ENCODE measurements around the gene BST1. TPM values are rescaled to one million over a fixed set of nuclear protein-coding genes. Genes with fewer than 3 reads are reported as not detected.

Gene BST1
- total and polyA plus RNA-seq, 4 donors, result 4.1 to 53.5 (median 11.0) TPM

DNA sequence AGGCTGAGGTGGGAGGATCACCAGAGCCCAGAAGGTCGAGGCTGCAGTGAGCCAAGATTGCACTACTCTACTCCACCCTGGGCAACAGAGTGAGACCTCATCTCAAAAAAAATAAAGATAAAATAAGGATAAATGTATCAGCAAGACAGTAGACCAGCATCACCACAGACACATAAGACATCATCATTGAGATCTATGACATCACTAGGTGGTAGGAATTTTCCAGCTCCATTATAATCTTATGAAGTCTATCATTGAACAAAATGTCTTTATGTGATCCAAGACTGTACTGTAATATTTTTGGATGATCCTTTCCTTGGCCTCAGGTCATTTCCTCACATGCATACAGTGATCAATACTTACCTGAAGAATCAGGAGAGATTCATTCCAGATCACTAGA is 29.5 kb upstream of the BST1 start:
- no peaks in the 10 kb centered on the region for H3K27me3 ChIP-seq (ENCODE audit: control insufficient read depth in 3 of 3, insufficient read depth in 3 of 3, low read length in 2 of 3)
- 87 to 100% methylated on average over 1 of the region's 1 CpG for WGBS, 2 donors
- H3K4me1 ChIP-seq (ENCODE audit: control insufficient read depth in 5 of 5, insufficient read depth in 5 of 5, low read length in 5 of 5), result peaks cover 0 to 3% (median 0%) of the 10 kb centered on the region in 5 donors
- ATAC-seq (ENCODE audit: insufficient read depth, low FRiP score) (no peak), DNase-seq (no peak)
- TF ChIP-seq, protein P1, sequence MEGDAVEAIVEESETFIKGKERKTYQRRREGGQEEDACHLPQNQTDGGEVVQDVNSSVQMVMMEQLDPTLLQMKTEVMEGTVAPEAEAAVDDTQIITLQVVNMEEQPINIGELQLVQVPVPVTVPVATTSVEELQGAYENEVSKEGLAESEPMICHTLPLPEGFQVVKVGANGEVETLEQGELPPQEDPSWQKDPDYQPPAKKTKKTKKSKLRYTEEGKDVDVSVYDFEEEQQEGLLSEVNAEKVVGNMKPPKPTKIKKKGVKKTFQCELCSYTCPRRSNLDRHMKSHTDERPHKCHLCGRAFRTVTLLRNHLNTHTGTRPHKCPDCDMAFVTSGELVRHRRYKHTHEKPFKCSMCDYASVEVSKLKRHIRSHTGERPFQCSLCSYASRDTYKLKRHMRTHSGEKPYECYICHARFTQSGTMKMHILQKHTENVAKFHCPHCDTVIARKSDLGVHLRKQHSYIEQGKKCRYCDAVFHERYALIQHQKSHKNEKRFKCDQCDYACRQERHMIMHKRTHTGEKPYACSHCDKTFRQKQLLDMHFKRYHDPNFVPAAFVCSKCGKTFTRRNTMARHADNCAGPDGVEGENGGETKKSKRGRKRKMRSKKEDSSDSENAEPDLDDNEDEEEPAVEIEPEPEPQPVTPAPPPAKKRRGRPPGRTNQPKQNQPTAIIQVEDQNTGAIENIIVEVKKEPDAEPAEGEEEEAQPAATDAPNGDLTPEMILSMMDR (IDR thresholded peaks at IDR 0.05; ENCODE audit: control extremely low read depth, extremely low read depth), result no peak
- H3K27ac ChIP-seq (ENCODE audit: low read depth in 1 of 2, low read length in 1 of 2), result no peak overlapping the region
- H3K9me3 ChIP-seq (ENCODE audit: control insufficient read depth in 4 of 4, insufficient read depth in 3 of 4, low read length in 3 of 4), result no peaks in the 10 kb centered on the region
- no peaks in the 10 kb centered on the region for H3K36me3 ChIP-seq (ENCODE audit: control insufficient read depth in 4 of 4, insufficient read depth in 4 of 4, low read length in 4 of 4)
- no peak overlapping the region for H3K4me3 ChIP-seq
- no peak overlapping the region for H3K9ac ChIP-seq (ENCODE audit: insufficient read depth in 1 of 2, low read length in 2 of 2)

DNA sequence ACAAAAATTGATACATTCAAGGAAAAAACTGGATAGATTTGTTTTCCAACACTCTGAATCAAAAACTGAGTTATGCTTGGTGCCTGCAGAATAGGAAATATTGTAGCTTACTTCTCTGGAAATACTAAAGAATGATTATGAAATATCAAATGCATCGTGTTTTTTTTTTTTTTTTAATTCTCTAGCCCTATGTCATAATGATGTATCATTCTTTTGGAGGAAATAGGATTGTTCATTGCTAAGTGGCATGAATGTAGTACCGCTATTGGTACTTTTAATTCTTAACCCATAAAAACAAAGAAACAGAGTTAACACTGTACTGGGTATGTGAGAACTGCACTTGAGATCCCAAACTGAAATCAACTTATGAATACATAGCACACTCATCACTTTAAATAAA is 28.8 kb upstream of the BST1 start:
- no peak overlapping the region for H3K9ac ChIP-seq (ENCODE audit: insufficient read depth in 1 of 2, low read length in 2 of 2)
- H3K27me3 ChIP-seq (ENCODE audit: control insufficient read depth in 3 of 3, insufficient read depth in 3 of 3, low read length in 2 of 3), result no peaks in the 10 kb centered on the region
- H3K27ac ChIP-seq (ENCODE audit: low read depth in 1 of 2, low read length in 1 of 2), result no peak overlapping the region
- no peaks in the 10 kb centered on the region for H3K36me3 ChIP-seq (ENCODE audit: control insufficient read depth in 4 of 4, insufficient read depth in 4 of 4, low read length in 4 of 4)
- ATAC-seq (ENCODE audit: insufficient read depth, low FRiP score) (no peak), DNase-seq (no peak)
- 60 to 73% methylated on average over 2 of the region's 2 CpGs for WGBS, 2 donors
- H3K4me3 ChIP-seq, result no peak overlapping the region
- TF ChIP-seq, protein P1 (IDR thresholded peaks at IDR 0.05; ENCODE audit: control extremely low read depth, extremely low read depth), result no peak
- H3K9me3 ChIP-seq (ENCODE audit: control insufficient read depth in 4 of 4, insufficient read depth in 3 of 4, low read length in 3 of 4), result no peaks in the 10 kb centered on the region
- H3K4me1 ChIP-seq (ENCODE audit: control insufficient read depth in 5 of 5, insufficient read depth in 5 of 5, low read length in 5 of 5), result peaks cover 0 to 3% (median 0%) of the 10 kb centered on the region in 5 donors

DNA sequence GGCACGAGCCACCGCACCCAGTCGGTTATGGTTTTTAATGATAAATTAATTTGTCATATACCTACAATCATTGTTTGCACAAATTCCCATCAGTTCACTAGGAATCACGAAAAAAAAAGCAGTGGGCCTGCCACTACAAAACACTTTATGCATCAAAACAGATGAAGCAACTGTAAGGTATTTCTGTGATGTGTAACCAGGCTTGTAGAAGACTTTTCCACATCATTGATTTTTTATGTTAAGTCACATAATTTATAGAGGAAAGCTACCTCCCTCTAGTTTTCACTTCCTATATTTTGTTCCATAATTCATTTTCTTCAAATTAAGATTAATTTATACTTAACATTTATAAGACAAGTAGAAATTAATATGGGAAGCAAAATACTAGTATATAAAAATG is 27.9 kb upstream of the BST1 start:
- no peak for DNase-seq
- H3K4me1 ChIP-seq (ENCODE audit: control insufficient read depth in 5 of 5, insufficient read depth in 5 of 5, low read length in 5 of 5), result peaks cover 0 to 8% (median 0%) of the 10 kb centered on the region in 5 donors
- 97% methylated on average over 4 of the region's 4 CpGs for WGBS, 2 donors
- no peaks in the 10 kb centered on the region for H3K36me3 ChIP-seq (ENCODE audit: control insufficient read depth in 4 of 4, insufficient read depth in 4 of 4, low read length in 4 of 4)
- no peak overlapping the region for H3K9ac ChIP-seq (ENCODE audit: insufficient read depth in 1 of 2, low read length in 2 of 2)
- H3K9me3 ChIP-seq (ENCODE audit: control insufficient read depth in 4 of 4, insufficient read depth in 3 of 4, low read length in 3 of 4), result no peaks in the 10 kb centered on the region
- H3K27ac ChIP-seq (ENCODE audit: low read depth in 1 of 2, low read length in 1 of 2), result no peak overlapping the region
- no peaks in the 10 kb centered on the region for H3K27me3 ChIP-seq (ENCODE audit: control insufficient read depth in 3 of 3, insufficient read depth in 3 of 3, low read length in 2 of 3)
- no peak for ATAC-seq (ENCODE audit: insufficient read depth, low FRiP score)
- TF ChIP-seq, protein P1 (IDR thresholded peaks at IDR 0.05; ENCODE audit: control extremely low read depth, extremely low read depth), result no peak
- no peak overlapping the region for H3K4me3 ChIP-seq

DNA sequence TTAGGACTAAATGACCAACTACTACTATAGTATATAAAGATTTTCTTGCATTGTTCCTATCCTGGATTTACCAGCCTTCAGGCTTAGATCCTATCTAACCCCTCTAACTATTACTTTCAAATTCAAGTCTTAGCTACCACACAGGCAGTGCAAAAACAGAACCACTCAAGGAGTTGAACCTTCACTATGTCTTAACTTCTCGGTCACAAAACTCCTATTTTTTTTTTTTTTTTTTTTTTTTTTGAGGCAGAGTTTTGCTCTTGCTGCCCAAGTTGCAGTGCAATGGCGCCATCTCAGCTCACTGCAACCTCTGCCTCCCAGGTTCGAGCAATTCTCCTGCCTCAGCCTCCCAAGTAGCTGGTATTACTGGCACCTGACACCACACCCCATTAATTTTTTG is 27.5 kb upstream of the BST1 start:
- Histone ChIP-seq H3K27me3 (ENCODE audit: control insufficient read depth in 3 of 3, insufficient read depth in 3 of 3, low read length in 2 of 3) (no peaks in the 10 kb centered on the region), H3K27ac (ENCODE audit: low read depth in 1 of 2, low read length in 1 of 2) (no peak overlapping the region), H3K36me3 (ENCODE audit: control insufficient read depth in 4 of 4, insufficient read depth in 4 of 4, low read length in 4 of 4) (no peaks in the 10 kb centered on the region), H3K4me1 (ENCODE audit: control insufficient read depth in 5 of 5, insufficient read depth in 5 of 5, low read length in 5 of 5) (peaks cover 0 to 12% (median 0%) of the 10 kb centered on the region in 5 donors), H3K9ac (ENCODE audit: insufficient read depth in 1 of 2, low read length in 2 of 2) (no peak overlapping the region), H3K4me3 (no peak overlapping the region), H3K9me3 (ENCODE audit: control insufficient read depth in 4 of 4, insufficient read depth in 3 of 4, low read length in 3 of 4) (no peaks in the 10 kb centered on the region)
- ATAC-seq (ENCODE audit: insufficient read depth, low FRiP score), result no peak
- DNase-seq, result no peak
- TF ChIP-seq, protein P1 (IDR thresholded peaks at IDR 0.05; ENCODE audit: control extremely low read depth, extremely low read depth), result no peak
- WGBS, 2 donors, result 59 to 84% methylated on average over 3 of the region's 3 CpGs
